K562 (cell line): ENCODE data around the gene RAB7A. TPM values are rescaled to one million over a fixed set of nuclear protein-coding genes. Genes with fewer than 3 reads are reported as not detected.

Experiments used
- ATAC-seq: fragments of 200-7000 bp; cut with Tn5 transposase; 3 replicates; pipeline ENCODE4 v1.9.1; 2020; ENCODE audit warnings: moderate library complexity
- BruUV-seq: library from RNA; stranded (reverse); fragments of 400-500 nt; replicated peaks from 2 replicates; lab custom pipeline; 2021; lab: Mats Ljungman, UMichigan
- CTCF ChIA-PET: fragments of 300-600 bp; formaldehyde crosslinking; extraction: SDS; loops from one replicate; lab custom pipeline; 2021; ENCODE audit warnings: low intra/inter-chr PET ratio; lab: Yijun Ruan, JAX
- POLR2A ChIA-PET: fragments of 300-600, 350-650 bp; sonication (Branson Sonifier 250); formaldehyde crosslinking; extraction: SDS; loops from one replicate; lab custom pipeline; 2021; ENCODE audit warnings: antibody characterized with exemption, inconsistent platforms; lab: Yijun Ruan, JAX
- DNase-seq, 4 experiments: peaks; one replicate each; pipeline versions ENCODE4 v3.0.0 to v3.0.0-alpha.2; 2011 to 2018; ENCODE audit warnings: low spot score in 3 of 4, mixed read lengths in 3 of 4; ENCODE audit errors: extremely low read depth in 1 of 4
- FAIRE-seq: peaks from 2 replicates; lab custom pipeline; 2011; peaks lifted over from hg19 to GRCh38; lab: Jason Lieb, UNC
- H2AFZ ChIP-seq: 2 replicates; pipeline ENCODE4 v1.6.0; 2011; ENCODE audit warnings: low read depth, low read length, control low read depth, inconsistent platforms
- H3K27ac ChIP-seq: fragments of 200-600 bp; 3 replicates; pipeline ENCODE4 v1.8.0; 2011; ENCODE audit warnings: low read depth, mild to moderate bottlenecking, control low read depth, inconsistent platforms, low read length, moderate library complexity, mixed read lengths; ENCODE audit errors: extremely low read depth
- H3K27me3 ChIP-seq, 2 experiments: fragments of 300-600 bp in 1 of 2; 2 replicates in 1 of 2; 3 replicates in 1 of 2; pipeline versions ENCODE4 v1.6.0 to v1.8.0; 2011; ENCODE audit warnings: inconsistent platforms in 2 of 2, low read length in 2 of 2, mild to moderate bottlenecking in 1 of 2, mixed read lengths in 1 of 2, moderate library complexity in 1 of 2; ENCODE audit not compliant: control insufficient read depth in 2 of 2, insufficient read depth in 2 of 2
- H3K36me3 ChIP-seq: fragments of 300-600 bp; 3 replicates; pipeline ENCODE4 v1.8.0; 2011; ENCODE audit warnings: mild to moderate bottlenecking, low read length, inconsistent platforms; ENCODE audit not compliant: control insufficient read depth, insufficient read depth
- H3K4me1 ChIP-seq, 2 experiments: fragments of 200-600 bp in 1 of 2; replicated peaks in 1 of 2; 2 replicates in 1 of 2; 3 replicates in 1 of 2; pipeline versions ENCODE4 v1.5.1 to v1.8.0; 2011; ENCODE audit warnings: inconsistent platforms in 2 of 2, low read length in 2 of 2, mild to moderate bottlenecking in 1 of 2, mixed read lengths in 1 of 2, moderate library complexity in 1 of 2; ENCODE audit not compliant: control insufficient read depth in 2 of 2, insufficient read depth in 2 of 2
- H3K4me2 ChIP-seq: 2 replicates; pipeline ENCODE4 v1.6.1; 2011; ENCODE audit warnings: low read length, control low read depth, inconsistent platforms, mixed read lengths; ENCODE audit not compliant: insufficient read depth
- H3K4me3 ChIP-seq: fragments of 200-600 bp; sonication (generic), shearing (Covaris generic); 2 replicates; pipeline ENCODE4 v1.5.1; 2016; ENCODE audit warnings: control low read depth, inconsistent platforms
- H3K79me2 ChIP-seq: fragments of 200-600 bp; 3 replicates; pipeline ENCODE4 v1.8.0; 2011; ENCODE audit warnings: low read length, inconsistent platforms; ENCODE audit not compliant: control insufficient read depth, insufficient read depth
- H3K9ac ChIP-seq, 2 experiments: 2 replicates each; pipeline versions ENCODE4 v1.6.0 to v1.6.1; 2011; ENCODE audit warnings: low read depth in 2 of 2, low read length in 2 of 2, control low read depth in 1 of 2, inconsistent platforms in 1 of 2, mild to moderate bottlenecking in 1 of 2, mixed read lengths in 1 of 2; ENCODE audit not compliant: insufficient read depth in 1 of 2
- H3K9me1 ChIP-seq: one replicate; pipeline ENCODE4 v1.6.0; 2011; ENCODE audit warnings: inconsistent platforms, mild to moderate bottlenecking, low read length, moderate library complexity; ENCODE audit not compliant: control insufficient read depth, insufficient read depth
- H3K9me3 ChIP-seq: replicated peaks from 2 replicates; pipeline ENCODE4 v1.5.1; 2011; ENCODE audit warnings: low read depth, low read length, inconsistent platforms; ENCODE audit not compliant: control insufficient read depth, insufficient read depth
- H4K20me1 ChIP-seq: replicated peaks from 2 replicates; pipeline ENCODE4 v1.6.1; 2011; ENCODE audit warnings: low read length, inconsistent platforms, mixed read lengths; ENCODE audit not compliant: control insufficient read depth, insufficient read depth
- CCNT2 ChIP-seq: IDR thresholded peaks from 2 replicates; pipeline ENCODE4 v1.6.1; 2011; ENCODE audit warnings: borderline replicate concordance, low read depth, mild to moderate bottlenecking, moderate library complexity, mixed read lengths, low read length; ENCODE audit not compliant: insufficient read length; ENCODE audit errors: extremely low read depth
- E4F1 ChIP-seq: fragments of 250-450 bp; sonication (Bioruptor Pico); IDR thresholded peaks from 2 replicates; pipeline ENCODE4 v1.5.0; 2021; ENCODE audit warnings: mild to moderate bottlenecking, borderline replicate concordance
- HES1 ChIP-seq: fragments of 450-650 bp; IDR thresholded peaks from 2 replicates; pipeline ENCODE4 v1.6.1; 2016; ENCODE audit warnings: low read depth, mild to moderate bottlenecking, moderate library complexity
- HNRNPL ChIP-seq: fragments of 200-400 bp; formaldehyde crosslinking; IDR thresholded peaks from 2 replicates; pipeline ENCODE4 v1.6.1; 2017; ENCODE audit warnings: low read depth, mild to moderate bottlenecking, low read length
- HSF4 ChIP-seq: fragments of 250-450 bp; sonication (Bioruptor Pico); IDR thresholded peaks from 2 replicates; pipeline ENCODE4 v2.1.2; 2022; ENCODE audit warnings: mild to moderate bottlenecking, moderate library complexity, borderline replicate concordance
- KDM2B ChIP-seq: fragments of 250-450 bp; sonication (Bioruptor Pico); IDR thresholded peaks from 2 replicates; pipeline ENCODE4 v1.8.0; 2021; ENCODE audit warnings: mild to moderate bottlenecking, moderate library complexity
- RBM22 ChIP-seq: fragments of 200-400 bp; formaldehyde crosslinking; IDR thresholded peaks from 2 replicates; pipeline ENCODE4 v1.6.1; 2018; ENCODE audit warnings: low read length, low read depth; ENCODE audit not compliant: poor library complexity, severe bottlenecking
- SAP30 ChIP-seq: fragments of 200-600 bp; sonication (generic); IDR thresholded peaks from 2 replicates; pipeline ENCODE4 v1.6.1; 2012; ENCODE audit warnings: borderline replicate concordance, low read depth, mild to moderate bottlenecking, moderate library complexity, low read length, control low read depth, inconsistent platforms; ENCODE audit not compliant: insufficient read depth, poor library complexity, severe bottlenecking
- SOX6 ChIP-seq: fragments of 450-650 bp; IDR thresholded peaks from 2 replicates; pipeline ENCODE4 v1.6.1; 2014; ENCODE audit warnings: mild to moderate bottlenecking
- U2AF1 ChIP-seq: fragments of 200-400 bp; formaldehyde crosslinking; optimal IDR thresholded peaks from 2 replicates; pipeline ENCODE3; 2017; ENCODE audit warnings: mild to moderate bottlenecking, low read depth, low read length, moderate library complexity
- ZNF75A ChIP-seq: fragments of 450-650 bp; formaldehyde crosslinking; IDR thresholded peaks from 2 replicates; pipeline ENCODE4 v1.4.0; 2020; ENCODE audit warnings: mild to moderate bottlenecking
- WGBS: fragments of 100-300 bp; shearing (Covaris generic); methylation state at CpG from one replicate; pipeline ENCODE4 v1.1.6; 2016; ENCODE audit warnings: low coverage, mixed read lengths; ENCODE audit not compliant: insufficient coverage; ENCODE audit errors: missing lambda C conversion rate; 5-methylcytosine and 5-hydroxymethylcytosine counted together
- in situ Hi-C: fragments of 300-500 bp; cut with MboI; formaldehyde crosslinking; loops from 4 replicates; pipeline ENCODE4 v1.15.0; 2018; ENCODE audit warnings: inconsistent platforms, mixed read lengths
- intact Hi-C: fragments of 100-400 bp; cut with micrococcal nuclease; formaldehyde crosslinking; loops from 2 replicates; pipeline ENCODE4 v1.14.2; 2022
- polyA plus RNA-seq, 8 experiments: library from polyadenylated mRNA; depleted of rRNA in 4 of 8; stranded (reverse) in 5 of 8; unstranded in 3 of 8; fragments of >200 nt; fragmentation: Nextera tagmentation in 2 of 8; fragmentation: Illumina TruSeq in 1 of 8; extraction: Ambion mirVana in 2 of 8; extraction: Trizol in 1 of 8; gene quantifications; 2 replicates each; pipeline versions ENCODE4 v1.2.1 to v1.2.3, GENCODE V29; 2011 to 2014; ENCODE audit warnings: inconsistent platforms in 1 of 8, missing spikeins in 1 of 8
- total RNA-seq, 7 experiments: library from RNA; depleted of rRNA in 6 of 7; stranded (reverse); fragments of >200 nt in 6 of 7; fragmentation: Illumina TruSeq in 2 of 7; extraction: Trizol in 2 of 7; gene quantifications; 2 replicates each; pipeline versions ENCODE4 v1.2.1 to v1.2.3, GENCODE V29; 2011 to 2021; ENCODE audit warnings: low replicate concordance in 1 of 7
- TF ChIP-seq, protein P1 (sequence below): sonication (generic); formaldehyde crosslinking; IDR thresholded peaks from 2 replicates; pipeline ENCODE4 v1.8.1; 2023; ENCODE audit warnings: mild to moderate bottlenecking, missing genetic modification reagents

The RAB7A gene
- total and polyA plus RNA-seq, 9 of the 15 experiments (the other 6 are each of a cell fraction or from before 2014, with no cell fraction given) = 30.9 to 204 (median 72.8) TPM

GRCh38 chr3:128780101-128780837 lies 54.3 kb downstream of the RAB7A start:
- FAIRE-seq (no peak), ATAC-seq (no peak), DNase-seq (no peak)
- H4K20me1 ChIP-seq = peaks cover 21% of the 10 kb centered on the region
- H3K36me3 ChIP-seq = no peaks in the 10 kb centered on the region
- H3K27me3 ChIP-seq = no peaks in the 10 kb centered on the region
- intact Hi-C loops = no loop called here
- BruUV-seq = no TSS peak
- H3K4me2 ChIP-seq = no peak overlapping the region
- H3K9me1 ChIP-seq = peaks cover 5% of the 10 kb centered on the region
- H3K79me2 ChIP-seq = peaks cover 96% of the 10 kb centered on the region
- in situ Hi-C loops = no loop called here
- no peak overlapping the region for H2AFZ ChIP-seq
- WGBS = 0% methylated on average over 1 of the region's 1 CpG
- CTCF ChIA-PET = no interaction called here
- H3K9me3 ChIP-seq = no peaks in the 10 kb centered on the region
- TF ChIP-seq SOX6 (no peak), HSF4 (CRISPR knock-in tag) (no peak), HNRNPL (no peak), HES1 (no peak), E4F1 (CRISPR knock-in tag) (no peak), SAP30 (no peak), RBM22 (no peak), CCNT2 (no peak), U2AF1 (no peak), ZNF75A (no peak), KDM2B (CRISPR knock-in tag) (no peak)
- TF ChIP-seq, protein P1, sequence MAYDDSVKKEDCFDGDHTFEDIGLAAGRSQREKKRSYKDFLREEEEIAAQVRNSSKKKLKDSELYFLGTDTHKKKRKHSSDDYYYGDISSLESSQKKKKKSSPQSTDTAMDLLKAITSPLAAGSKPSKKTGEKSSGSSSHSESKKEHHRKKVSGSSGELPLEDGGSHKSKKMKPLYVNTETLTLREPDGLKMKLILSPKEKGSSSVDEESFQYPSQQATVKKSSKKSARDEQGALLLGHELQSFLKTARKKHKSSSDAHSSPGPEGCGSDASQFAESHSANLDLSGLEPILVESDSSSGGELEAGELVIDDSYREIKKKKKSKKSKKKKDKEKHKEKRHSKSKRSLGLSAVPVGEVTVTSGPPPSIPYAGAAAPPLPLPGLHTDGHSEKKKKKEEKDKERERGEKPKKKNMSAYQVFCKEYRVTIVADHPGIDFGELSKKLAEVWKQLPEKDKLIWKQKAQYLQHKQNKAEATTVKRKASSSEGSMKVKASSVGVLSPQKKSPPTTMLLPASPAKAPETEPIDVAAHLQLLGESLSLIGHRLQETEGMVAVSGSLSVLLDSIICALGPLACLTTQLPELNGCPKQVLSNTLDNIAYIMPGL (CRISPR knock-in tag) = no peak
- POLR2A ChIA-PET = interaction anchor here (0.6 to 1.1 kb wide), 2 partner anchors 11 to 266 kb away, joined by 3 to 4 read pairs; no protein-coding TSS in a partner anchor
- H3K4me3 ChIP-seq = no peak overlapping the region
- H3K27ac ChIP-seq = no peak overlapping the region
- H3K9ac ChIP-seq = no peak overlapping the region
- no peaks in the 10 kb centered on the region; a peak in 1 of 5 replicates for H3K4me1 ChIP-seq
